ENCODE data around the gene MRPL38.

MRPL38 gene

GRCh38 chr17:75904749-75905521 lies at the start of gene MRPL38:
Gene MRPL38, minus strand, starts transcription at chr17:75904884. Its CDS starts 9 bp downstream, at chr17:75904875.
- Histone ChIP-seq H3K27me3 (ENCODE audit: control insufficient read depth, insufficient read depth, low read length) (no peaks in the 10 kb centered on the region), H3K9me3 (ENCODE audit: control insufficient read depth, insufficient read depth, low read depth, low read length) (no peaks in the 10 kb centered on the region), H3K4me3 (ENCODE audit: low read depth, low read length) (peak within 1 kb of the TSS; percentile 81), H3K4me1 (ENCODE audit: control insufficient read depth, insufficient read depth, low read length) (no peaks in the 10 kb centered on the region), H3K36me3 (ENCODE audit: control insufficient read depth, insufficient read depth, low read length) (peaks cover 33% of the 10 kb centered on the region), H3K27ac (ENCODE audit: low read depth, low read length) (peak within 1 kb of the TSS; percentile 64; the same call in 1 of the 2 replicates), H3K9ac (ENCODE audit: low read length) (peak within 1 kb of the TSS; percentile 92)

GRCh38 chr17:75950855-75951554 lies 46.3 kb upstream of the MRPL38 start:
- H3K36me3 ChIP-seq (ENCODE audit: control insufficient read depth, insufficient read depth, low read length): peaks cover 79% of the 10 kb centered on the region
- no peak overlapping the region for H3K9ac ChIP-seq (ENCODE audit: low read length)
- H3K4me1 ChIP-seq (ENCODE audit: control insufficient read depth, insufficient read depth, low read length): no peaks in the 10 kb centered on the region
- H3K27me3 ChIP-seq (ENCODE audit: control insufficient read depth, insufficient read depth, low read length): no peaks in the 10 kb centered on the region
- H3K27ac ChIP-seq (ENCODE audit: low read depth, low read length): no peak overlapping the region
- H3K9me3 ChIP-seq (ENCODE audit: control insufficient read depth, insufficient read depth, low read depth, low read length): no peaks in the 10 kb centered on the region
- H3K4me3 ChIP-seq (ENCODE audit: low read depth, low read length): no peak overlapping the region

GRCh38 chr17:75950421-75950820 lies 45.7 kb upstream of the MRPL38 start:
- Histone ChIP-seq H3K4me3 (ENCODE audit: low read depth, low read length) (no peak overlapping the region), H3K4me1 (ENCODE audit: control insufficient read depth, insufficient read depth, low read length) (no peaks in the 10 kb centered on the region), H3K36me3 (ENCODE audit: control insufficient read depth, insufficient read depth, low read length) (peaks cover 79% of the 10 kb centered on the region), H3K27ac (ENCODE audit: low read depth, low read length) (no peak overlapping the region), H3K27me3 (ENCODE audit: control insufficient read depth, insufficient read depth, low read length) (no peaks in the 10 kb centered on the region), H3K9ac (ENCODE audit: low read length) (no peak overlapping the region), H3K9me3 (ENCODE audit: control insufficient read depth, insufficient read depth, low read depth, low read length) (no peaks in the 10 kb centered on the region)

- H3K36me3 ChIP-seq (ENCODE audit: control insufficient read depth, insufficient read depth, low read length): peaks cover 48% of the 10 kb centered on the region
- no peak overlapping the region for H3K9ac ChIP-seq (ENCODE audit: low read length)
- no peaks in the 10 kb centered on the region for H3K9me3 ChIP-seq (ENCODE audit: control insufficient read depth, insufficient read depth, low read depth, low read length)
- no peak overlapping the region for H3K4me3 ChIP-seq (ENCODE audit: low read depth, low read length)
- no peaks in the 10 kb centered on the region for H3K27me3 ChIP-seq (ENCODE audit: control insufficient read depth, insufficient read depth, low read length)
- peaks cover 4% of the 10 kb centered on the region; the same call in 1 of the 2 replicates for H3K4me1 ChIP-seq (ENCODE audit: control insufficient read depth, insufficient read depth, low read length)
- no peak overlapping the region for H3K27ac ChIP-seq (ENCODE audit: low read depth, low read length)
Observed at GRCh38 chr17:75945211-75945610, 40.5 kb upstream of the MRPL38 start.

- Histone ChIP-seq H3K36me3 (ENCODE audit: control insufficient read depth, insufficient read depth, low read length) (peaks cover 35% of the 10 kb centered on the region), H3K9me3 (ENCODE audit: control insufficient read depth, insufficient read depth, low read depth, low read length) (no peaks in the 10 kb centered on the region), H3K9ac (ENCODE audit: low read length) (no peak overlapping the region), H3K4me1 (ENCODE audit: control insufficient read depth, insufficient read depth, low read length) (peaks cover 4% of the 10 kb centered on the region; the same call in 1 of the 2 replicates), H3K27ac (ENCODE audit: low read depth, low read length) (no peak overlapping the region), H3K4me3 (ENCODE audit: low read depth, low read length) (no peak overlapping the region), H3K27me3 (ENCODE audit: control insufficient read depth, insufficient read depth, low read length) (no peaks in the 10 kb centered on the region)
Observed at GRCh38 chr17:75943491-75943890, 38.8 kb upstream of the MRPL38 start.

GRCh38 chr17:75942473-75942872 lies 37.8 kb upstream of the MRPL38 start:
- peaks cover 4% of the 10 kb centered on the region; the same call in 1 of the 2 replicates for H3K4me1 ChIP-seq (ENCODE audit: control insufficient read depth, insufficient read depth, low read length)
- H3K27ac ChIP-seq (ENCODE audit: low read depth, low read length): no peak overlapping the region
- H3K27me3 ChIP-seq (ENCODE audit: control insufficient read depth, insufficient read depth, low read length): no peaks in the 10 kb centered on the region
- no peaks in the 10 kb centered on the region for H3K9me3 ChIP-seq (ENCODE audit: control insufficient read depth, insufficient read depth, low read depth, low read length)
- H3K9ac ChIP-seq (ENCODE audit: low read length): no peak overlapping the region
- peaks cover 25% of the 10 kb centered on the region for H3K36me3 ChIP-seq (ENCODE audit: control insufficient read depth, insufficient read depth, low read length)
- H3K4me3 ChIP-seq (ENCODE audit: low read depth, low read length): no peak overlapping the region

- Histone ChIP-seq H3K27ac (ENCODE audit: low read depth, low read length) (no peak overlapping the region), H3K4me3 (ENCODE audit: low read depth, low read length) (peak overlapping the region; percentile 81), H3K9ac (ENCODE audit: low read length) (no peak overlapping the region), H3K36me3 (ENCODE audit: control insufficient read depth, insufficient read depth, low read length) (peaks cover 18% of the 10 kb centered on the region), H3K9me3 (ENCODE audit: control insufficient read depth, insufficient read depth, low read depth, low read length) (no peaks in the 10 kb centered on the region), H3K27me3 (ENCODE audit: control insufficient read depth, insufficient read depth, low read length) (no peaks in the 10 kb centered on the region), H3K4me1 (ENCODE audit: control insufficient read depth, insufficient read depth, low read length) (peaks cover 4% of the 10 kb centered on the region; the same call in 1 of the 2 replicates)
Observed at GRCh38 chr17:75941442-75941819, 36.7 kb upstream of the MRPL38 start.

- peaks cover 12% of the 10 kb centered on the region for H3K36me3 ChIP-seq (ENCODE audit: control insufficient read depth, insufficient read depth, low read length)
- peaks cover 4% of the 10 kb centered on the region; the same call in 1 of the 2 replicates for H3K4me1 ChIP-seq (ENCODE audit: control insufficient read depth, insufficient read depth, low read length)
- H3K9ac ChIP-seq (ENCODE audit: low read length): peak within 1 kb of the TSS; percentile 84
- H3K4me3 ChIP-seq (ENCODE audit: low read depth, low read length): peak within 1 kb of the TSS; percentile 81
- no peaks in the 10 kb centered on the region for H3K27me3 ChIP-seq (ENCODE audit: control insufficient read depth, insufficient read depth, low read length)
- H3K9me3 ChIP-seq (ENCODE audit: control insufficient read depth, insufficient read depth, low read depth, low read length): no peaks in the 10 kb centered on the region
- peak within 1 kb of the TSS; percentile 70; the same call in 1 of the 2 replicates for H3K27ac ChIP-seq (ENCODE audit: low read depth, low read length)
Observed at GRCh38 chr17:75940727-75941441, 36.2 kb upstream of the MRPL38 start, which contains the start of gene FBF1. Gene FBF1, minus strand, starts transcription at chr17:75941042. Its CDS starts 2,893 bp downstream, at chr17:75938149.

- H3K4me1 ChIP-seq (ENCODE audit: control insufficient read depth, insufficient read depth, low read length): peaks cover 4% of the 10 kb centered on the region; the same call in 1 of the 2 replicates
Observed at GRCh38 chr17:75937652-75938051, 33.0 kb upstream of the MRPL38 start.

GRCh38 chr17:75933808-75934207 lies 29.1 kb upstream of the MRPL38 start:
- Histone ChIP-seq H3K27me3 (ENCODE audit: control insufficient read depth, insufficient read depth, low read length) (no peaks in the 10 kb centered on the region), H3K9ac (ENCODE audit: low read length) (no peak overlapping the region), H3K9me3 (ENCODE audit: control insufficient read depth, insufficient read depth, low read depth, low read length) (no peaks in the 10 kb centered on the region), H3K4me1 (ENCODE audit: control insufficient read depth, insufficient read depth, low read length) (no peaks in the 10 kb centered on the region), H3K27ac (ENCODE audit: low read depth, low read length) (no peak overlapping the region), H3K4me3 (ENCODE audit: low read depth, low read length) (no peak overlapping the region), H3K36me3 (ENCODE audit: control insufficient read depth, insufficient read depth, low read length) (peaks cover 16% of the 10 kb centered on the region)

More at GRCh38 chr17:75937652-75938051, 33.0 kb upstream of the MRPL38 start:
- Histone ChIP-seq H3K27me3 (ENCODE audit: control insufficient read depth, insufficient read depth, low read length) (no peaks in the 10 kb centered on the region), H3K36me3 (ENCODE audit: control insufficient read depth, insufficient read depth, low read length) (peaks cover 6% of the 10 kb centered on the region), H3K4me3 (ENCODE audit: low read depth, low read length) (no peak overlapping the region), H3K9me3 (ENCODE audit: control insufficient read depth, insufficient read depth, low read depth, low read length) (no peaks in the 10 kb centered on the region), H3K27ac (ENCODE audit: low read depth, low read length) (no peak overlapping the region), H3K9ac (ENCODE audit: low read length) (no peak overlapping the region)
